Activated CD8-positive, alpha-beta T cell treated with anti-CD3 and anti-CD28 coated beads, Interleukin-2, amount 10 ng/mL, durations not matched to agents 7 days and 5 days (primary cell): ENCODE measurements around the gene LRRC74A. TPM values are rescaled to one million over a fixed set of nuclear protein-coding genes. Genes with fewer than 3 reads are reported as not detected.

Source experiments
- ATAC-seq: fragments of 150-1000 bp; cut with Tn5 transposase; one replicate; pipeline ENCODE4 v1.10.0; 2021; ENCODE audit warnings: moderate library complexity
- CTCF ChIA-PET: fragments of 350-600 bp; sonication (Branson Sonifier 250); formaldehyde crosslinking; loops from one replicate; lab custom pipeline; 2021; ENCODE audit warnings: antibody characterized with exemption; lab: Charles Lee
- POLR2A ChIA-PET: fragments of 350-600 bp; sonication (Branson Sonifier 250); formaldehyde crosslinking; loops from one replicate; lab custom pipeline; 2021; ENCODE audit warnings: antibody characterized with exemption; lab: Charles Lee
- DNase-seq: peaks from one replicate; pipeline ENCODE4 v3.0.0-alpha.2; 2020
- H3K27ac Mint-ChIP-seq: one replicate; pipeline ENCODE4 v1.8.0; 2021; ENCODE audit warnings: mild to moderate bottlenecking, mixed read lengths
- H3K27me3 Mint-ChIP-seq: one replicate; pipeline ENCODE4 v1.8.0; 2021; ENCODE audit warnings: low read depth, mixed read lengths
- H3K36me3 Mint-ChIP-seq: one replicate; pipeline ENCODE4 v1.8.0; 2021; ENCODE audit warnings: low read depth, mixed read lengths
- H3K4me1 Mint-ChIP-seq: one replicate; pipeline ENCODE4 v1.8.0; 2021; ENCODE audit warnings: low read depth, mixed read lengths
- H3K4me3 Mint-ChIP-seq: one replicate; pipeline ENCODE4 v1.8.0; 2021; ENCODE audit warnings: mild to moderate bottlenecking, mixed read lengths
- H3K9me3 Mint-ChIP-seq: one replicate; pipeline ENCODE4 v1.8.0; 2022; ENCODE audit warnings: mixed read lengths; ENCODE audit not compliant: insufficient read depth
- total RNA-seq, 2 experiments: library from RNA; stranded (reverse); gene quantifications; one replicate each; pipeline ENCODE4 v1.2.3, GENCODE V29; 2021

Gene LRRC74A
- total RNA-seq, 2 experiments from 2014 or later = not detected

DNA sequence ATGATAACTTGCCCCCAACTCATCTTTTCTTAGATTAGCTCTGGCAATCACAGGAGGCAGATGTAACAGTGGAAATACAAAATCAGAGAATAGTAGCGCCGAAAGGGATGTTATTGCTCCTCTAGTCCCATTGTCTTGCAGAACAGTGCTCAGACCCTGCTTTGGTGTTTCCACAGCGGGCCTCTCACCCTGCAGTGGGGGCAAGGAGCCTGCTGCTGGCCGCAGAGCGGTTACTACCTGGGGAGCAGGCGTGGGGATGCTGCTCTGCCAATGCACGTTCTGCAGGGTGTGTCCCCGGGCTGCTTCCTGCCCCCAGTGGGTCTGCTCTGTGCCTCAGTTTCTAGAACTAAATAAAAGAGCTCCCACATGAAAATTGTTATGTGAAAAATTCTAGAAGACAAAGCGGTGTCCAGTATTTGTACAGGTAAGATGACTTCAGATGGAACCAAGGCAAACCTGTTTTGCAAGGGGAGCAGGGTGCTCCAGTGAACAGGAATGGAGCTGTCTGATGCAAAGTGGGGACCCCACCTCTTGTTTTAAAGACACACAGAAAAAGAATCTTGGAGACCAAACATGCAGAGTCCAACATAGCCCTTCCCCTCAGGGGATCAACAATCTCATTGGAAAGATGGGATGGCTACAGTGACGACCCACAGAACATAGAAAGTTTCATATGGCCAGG is 35.5 kb downstream of the LRRC74A start:
- Mint-ChIP-seq H3K36me3 (no peaks in the 10 kb centered on the region), H3K27me3 (peaks cover 23% of the 10 kb centered on the region), H3K4me3 (no peak overlapping the region), H3K9me3 (no peaks in the 10 kb centered on the region), H3K27ac (no peak overlapping the region), H3K4me1 (peaks cover 14% of the 10 kb centered on the region)
- no peak for ATAC-seq
- no peak for DNase-seq
- CTCF ChIA-PET = interaction anchor here (1.7 to 4.7 kb wide), 2 partner anchors 11 to 14 kb away, joined by 6 to 21 read pairs; no protein-coding TSS in a partner anchor
- POLR2A ChIA-PET = no interaction called here

- Mint-ChIP-seq H3K4me1 (peaks cover 20% of the 10 kb centered on the region), H3K9me3 (no peaks in the 10 kb centered on the region), H3K27ac (no peak overlapping the region), H3K4me3 (no peak overlapping the region), H3K27me3 (peaks cover 18% of the 10 kb centered on the region), H3K36me3 (no peaks in the 10 kb centered on the region)
- CTCF ChIA-PET = interaction anchor here (1.1 to 4.7 kb wide), 5 partner anchors 10 to 207 kb away, joined by 3 to 21 read pairs (median 4); no protein-coding TSS in a partner anchor
- POLR2A ChIA-PET = no interaction called here
- DNase-seq = peak; percentile 31
- no peak for ATAC-seq
These were observed 36.5 kb downstream of the LRRC74A start for GRCh38 chr14:76862546-76863282.

DNA sequence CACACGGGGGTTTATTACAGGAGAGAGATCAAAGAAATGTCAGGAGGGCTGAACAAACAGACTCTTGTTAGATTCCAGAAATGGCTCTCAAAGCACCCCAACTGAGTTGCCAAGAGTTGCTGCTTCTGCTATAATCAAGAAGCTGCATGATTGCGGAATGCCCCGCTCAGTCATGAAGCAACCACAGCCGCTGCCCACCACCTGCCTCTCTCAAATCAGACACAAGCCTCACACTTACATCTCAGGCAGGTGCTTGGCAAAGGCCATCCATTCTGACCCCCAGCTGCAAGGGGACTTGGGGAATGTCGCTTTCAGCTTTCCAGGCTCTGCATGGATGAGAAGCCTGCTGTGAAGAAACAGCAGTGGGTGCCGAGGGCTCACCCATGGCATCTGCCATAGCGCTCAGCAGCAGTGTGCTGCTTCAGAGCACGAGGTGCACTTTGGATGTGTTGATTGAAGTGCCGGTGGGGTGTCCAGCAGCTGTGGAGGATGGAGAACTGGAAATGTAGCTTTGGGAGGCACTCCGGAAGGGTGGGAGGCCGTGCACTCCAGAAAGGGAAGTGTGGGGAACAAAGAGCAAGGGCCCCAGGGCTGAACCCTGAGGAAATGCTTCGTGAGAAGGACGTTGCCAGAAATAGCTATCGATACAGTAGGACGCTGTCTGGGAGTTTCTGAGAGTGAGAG is 37.7 kb downstream of the LRRC74A start:
- DNase-seq (no peak), ATAC-seq (no peak)
- H3K27me3 Mint-ChIP-seq = peaks cover 15% of the 10 kb centered on the region
- H3K27ac Mint-ChIP-seq = no peak overlapping the region
- no peaks in the 10 kb centered on the region for H3K9me3 Mint-ChIP-seq
- ChIA-PET CTCF (interaction anchor here (0.7 to 4.7 kb wide), 8 partner anchors 9 to 260 kb away, joined by 3 to 21 read pairs (median 4); no protein-coding TSS in a partner anchor), POLR2A (no interaction called here)
- no peaks in the 10 kb centered on the region for H3K36me3 Mint-ChIP-seq
- H3K4me1 Mint-ChIP-seq = peaks cover 28% of the 10 kb centered on the region
- H3K4me3 Mint-ChIP-seq = no peak overlapping the region

DNA sequence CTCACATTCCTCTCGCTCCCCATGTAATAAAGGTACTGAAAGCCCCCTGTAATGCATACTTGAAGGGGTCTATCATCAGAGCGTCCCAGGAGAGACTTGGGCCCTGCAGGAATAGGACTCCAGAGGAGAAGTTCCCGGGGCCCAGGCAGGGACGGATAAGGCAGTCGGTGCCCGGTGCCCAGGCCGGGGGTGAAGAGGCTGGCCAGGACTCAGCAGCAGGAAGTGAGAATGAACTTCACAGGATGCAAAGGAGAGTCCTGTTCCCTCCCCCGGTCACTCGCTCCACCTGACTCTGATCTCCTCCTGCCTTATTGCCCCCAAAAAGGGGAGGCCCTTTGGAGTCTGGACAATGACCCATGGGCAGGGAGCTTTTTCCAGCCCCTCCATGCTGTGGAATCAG is 40.2 kb downstream of the LRRC74A start:
- no peak for DNase-seq
- no peaks in the 10 kb centered on the region for H3K36me3 Mint-ChIP-seq
- ChIA-PET POLR2A (no interaction called here), CTCF (interaction anchor here (0.6 to 2.1 kb wide), 4 partner anchors 9 to 204 kb away, joined by 3 to 21 read pairs (median 3); no protein-coding TSS in a partner anchor)
- no peak overlapping the region for H3K27ac Mint-ChIP-seq
- no peak for ATAC-seq
- H3K9me3 Mint-ChIP-seq = no peaks in the 10 kb centered on the region
- peaks cover 13% of the 10 kb centered on the region for H3K27me3 Mint-ChIP-seq
- H3K4me1 Mint-ChIP-seq = peaks cover 28% of the 10 kb centered on the region
- no peak overlapping the region for H3K4me3 Mint-ChIP-seq

DNA sequence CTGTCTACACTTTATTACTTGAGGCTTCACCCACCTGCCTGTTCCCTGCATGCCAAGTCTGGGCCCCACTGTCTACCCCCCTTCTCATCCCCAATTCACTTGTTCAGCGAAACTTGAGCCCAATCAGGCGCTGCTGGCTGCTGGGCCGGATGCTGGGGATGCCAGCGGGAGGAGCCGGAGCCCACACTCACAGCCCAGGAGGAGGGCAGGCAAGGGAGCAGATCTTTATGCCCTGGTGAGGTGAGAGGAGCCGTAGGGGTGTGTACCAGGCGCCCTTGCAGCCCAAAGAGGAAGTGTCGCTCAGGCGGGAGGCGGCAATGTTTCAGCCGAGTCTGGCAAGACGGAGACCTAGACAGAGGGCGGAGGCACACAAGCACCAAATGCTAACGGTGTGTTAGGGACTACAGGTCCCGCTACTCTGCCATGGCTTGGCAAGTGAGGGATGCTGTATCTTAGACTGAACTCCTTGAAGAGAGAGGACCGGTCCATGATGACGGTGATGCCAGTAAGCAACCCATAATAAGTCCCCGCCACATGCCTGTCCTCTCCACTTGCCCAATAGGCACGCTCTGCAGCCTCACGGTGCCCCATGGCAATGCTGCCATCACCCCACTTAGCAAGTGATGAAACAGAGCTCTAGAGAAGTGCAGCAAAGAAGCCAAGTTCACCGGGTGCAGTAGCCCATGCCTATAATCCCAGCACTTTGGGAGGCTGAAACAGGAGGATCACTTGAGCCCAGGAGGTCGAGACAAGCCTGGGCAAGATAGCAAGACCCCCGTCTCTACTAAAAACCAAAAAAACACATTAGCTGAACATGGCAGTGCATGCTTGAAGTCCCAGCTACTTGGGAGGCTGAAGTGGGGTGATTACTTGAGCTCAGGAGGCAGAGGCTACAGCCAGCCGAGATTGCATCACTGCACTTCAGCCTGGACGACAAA is 41.6 kb downstream of the LRRC74A start:
- POLR2A ChIA-PET = no interaction called here
- Mint-ChIP-seq H3K27me3 (peaks cover 9% of the 10 kb centered on the region), H3K4me3 (no peak overlapping the region), H3K4me1 (peaks cover 24% of the 10 kb centered on the region), H3K9me3 (no peaks in the 10 kb centered on the region), H3K36me3 (no peaks in the 10 kb centered on the region), H3K27ac (peak overlapping the region; percentile 7)
- ATAC-seq = peak; percentile 75
- DNase-seq = peak; percentile 61
- CTCF ChIA-PET = interaction anchor here (0.9 to 2.1 kb wide), 7 partner anchors 8 to 203 kb away, joined by 3 to 21 read pairs (median 4); no protein-coding TSS in a partner anchor

- CTCF ChIA-PET = interaction anchor here (0.9 to 2.1 kb wide), 7 partner anchors 8 to 202 kb away, joined by 3 to 21 read pairs (median 6); no protein-coding TSS in a partner anchor
- no peak for ATAC-seq
- H3K36me3 Mint-ChIP-seq = no peaks in the 10 kb centered on the region
- no peak for DNase-seq
- H3K4me3 Mint-ChIP-seq = no peak overlapping the region
- H3K27me3 Mint-ChIP-seq = peaks cover 3% of the 10 kb centered on the region
- H3K27ac Mint-ChIP-seq = no peak overlapping the region
- POLR2A ChIA-PET = no interaction called here
- peaks cover 26% of the 10 kb centered on the region for H3K4me1 Mint-ChIP-seq
- H3K9me3 Mint-ChIP-seq = no peaks in the 10 kb centered on the region
These were observed 42.4 kb downstream of the LRRC74A start for GRCh38 chr14:76868454-76869170.

- Mint-ChIP-seq H3K27me3 (peaks cover 3% of the 10 kb centered on the region), H3K4me3 (no peak overlapping the region), H3K36me3 (no peaks in the 10 kb centered on the region), H3K4me1 (peaks cover 16% of the 10 kb centered on the region), H3K27ac (no peak overlapping the region), H3K9me3 (no peaks in the 10 kb centered on the region)
- DNase-seq (no peak), ATAC-seq (no peak)
- CTCF ChIA-PET = interaction anchor here (0.9 to 8.0 kb wide), 5 partner anchors 68 to 200 kb away, joined by 3 to 101 read pairs (median 6); no protein-coding TSS in a partner anchor
- POLR2A ChIA-PET = no interaction called here
These were observed 44.0 kb downstream of the LRRC74A start for GRCh38 chr14:76870166-76870565.

DNA sequence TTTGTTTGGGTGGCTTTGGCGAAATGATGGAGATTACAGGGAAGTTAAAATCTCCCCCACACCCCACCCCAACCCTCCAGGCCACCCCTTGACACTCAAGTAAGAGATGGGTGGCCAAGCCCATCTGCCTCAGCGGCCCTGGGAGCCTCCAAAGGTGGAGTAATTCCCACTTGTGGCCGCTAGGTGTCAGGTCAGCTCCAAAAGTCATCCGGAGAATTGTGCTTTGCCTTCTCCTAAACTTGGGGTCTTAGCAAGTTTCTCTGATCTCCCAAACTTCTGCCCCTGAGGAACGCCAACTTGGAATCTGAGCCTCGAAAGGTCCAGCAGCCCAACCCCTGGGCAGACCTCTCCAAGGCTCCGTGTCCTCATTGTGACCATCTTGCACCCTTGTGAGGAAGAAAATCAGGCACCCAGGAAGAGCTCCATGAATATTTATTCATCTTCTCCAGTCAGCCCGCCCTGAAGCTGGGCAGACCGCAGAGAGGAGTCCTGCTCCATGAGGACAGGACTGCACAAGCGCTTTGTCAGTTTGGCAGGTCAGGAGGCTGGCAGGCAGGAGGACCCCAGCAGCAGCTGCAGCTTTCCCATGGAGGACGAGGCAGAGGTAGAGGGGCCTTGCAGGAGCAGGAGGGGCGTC is 46.7 kb downstream of the LRRC74A start:
- DNase-seq (peak; percentile 78), ATAC-seq (peak; percentile 73)
- H3K27me3 Mint-ChIP-seq = peaks cover 3% of the 10 kb centered on the region
- H3K36me3 Mint-ChIP-seq = no peaks in the 10 kb centered on the region
- peaks cover 9% of the 10 kb centered on the region for H3K4me1 Mint-ChIP-seq
- no peak overlapping the region for H3K27ac Mint-ChIP-seq
- peaks cover 5% of the 10 kb centered on the region for H3K9me3 Mint-ChIP-seq
- ChIA-PET CTCF (interaction anchor here (0.6 to 8.0 kb wide), 45 partner anchors 9 to 340 kb away, joined by 3 to 371 read pairs (median 4); no protein-coding TSS in a partner anchor), POLR2A (interaction anchor here (0.8 to 0.9 kb wide), 2 partner anchors 155 to 197 kb away, joined by 3 read pairs; no protein-coding TSS in a partner anchor)
- no peak overlapping the region for H3K4me3 Mint-ChIP-seq

DNA sequence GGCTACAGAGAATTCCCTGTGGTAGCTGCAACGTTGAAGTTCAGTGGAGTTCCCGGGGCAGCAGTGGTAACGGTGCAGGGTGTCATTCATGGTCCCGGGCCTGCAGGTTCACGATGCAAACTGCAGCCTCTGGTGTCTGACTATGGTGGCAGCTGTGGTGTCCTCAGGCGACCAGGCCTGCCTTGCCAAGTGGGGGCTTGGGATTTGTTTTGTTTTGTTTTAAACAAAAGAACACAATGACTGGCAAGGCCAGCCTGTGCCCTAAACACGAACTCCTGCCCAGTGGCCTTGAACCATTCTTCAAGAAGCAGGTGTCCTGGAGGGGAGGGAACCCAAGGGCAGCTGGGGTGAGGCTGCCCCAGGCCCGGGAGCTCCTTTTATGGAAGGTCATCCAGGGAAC is 48.5 kb downstream of the LRRC74A start:
- peaks cover 3% of the 10 kb centered on the region for H3K27me3 Mint-ChIP-seq
- ATAC-seq (no peak), DNase-seq (no peak)
- H3K4me3 Mint-ChIP-seq = no peak overlapping the region
- ChIA-PET POLR2A (interaction anchor here (1.7 kb wide), 1 partner anchor 195 kb away, joined by 7 read pairs; no protein-coding TSS in a partner anchor), CTCF (interaction anchor here (0.9 to 8.0 kb wide), 18 partner anchors 9 to 277 kb away, joined by 3 to 371 read pairs (median 14); no protein-coding TSS in a partner anchor)
- H3K4me1 Mint-ChIP-seq = peaks cover 2% of the 10 kb centered on the region
- no peaks in the 10 kb centered on the region for H3K36me3 Mint-ChIP-seq
- H3K27ac Mint-ChIP-seq = no peak overlapping the region
- peaks cover 5% of the 10 kb centered on the region for H3K9me3 Mint-ChIP-seq
